ENCODE measurements around the gene CD37. TPM values are rescaled to one million over a fixed set of nuclear protein-coding genes. Genes with fewer than 3 reads are reported as not detected.
A peak's percentile ranks its signal among the peaks of the same experiment; 100 is the strongest.

The CD37 gene
- total and polyA plus RNA-seq, 10 of the 15 experiments (the other 5 are each of a cell fraction or from before 2014, with no cell fraction given), result 34.1 to 359 (median 108) TPM

DNA sequence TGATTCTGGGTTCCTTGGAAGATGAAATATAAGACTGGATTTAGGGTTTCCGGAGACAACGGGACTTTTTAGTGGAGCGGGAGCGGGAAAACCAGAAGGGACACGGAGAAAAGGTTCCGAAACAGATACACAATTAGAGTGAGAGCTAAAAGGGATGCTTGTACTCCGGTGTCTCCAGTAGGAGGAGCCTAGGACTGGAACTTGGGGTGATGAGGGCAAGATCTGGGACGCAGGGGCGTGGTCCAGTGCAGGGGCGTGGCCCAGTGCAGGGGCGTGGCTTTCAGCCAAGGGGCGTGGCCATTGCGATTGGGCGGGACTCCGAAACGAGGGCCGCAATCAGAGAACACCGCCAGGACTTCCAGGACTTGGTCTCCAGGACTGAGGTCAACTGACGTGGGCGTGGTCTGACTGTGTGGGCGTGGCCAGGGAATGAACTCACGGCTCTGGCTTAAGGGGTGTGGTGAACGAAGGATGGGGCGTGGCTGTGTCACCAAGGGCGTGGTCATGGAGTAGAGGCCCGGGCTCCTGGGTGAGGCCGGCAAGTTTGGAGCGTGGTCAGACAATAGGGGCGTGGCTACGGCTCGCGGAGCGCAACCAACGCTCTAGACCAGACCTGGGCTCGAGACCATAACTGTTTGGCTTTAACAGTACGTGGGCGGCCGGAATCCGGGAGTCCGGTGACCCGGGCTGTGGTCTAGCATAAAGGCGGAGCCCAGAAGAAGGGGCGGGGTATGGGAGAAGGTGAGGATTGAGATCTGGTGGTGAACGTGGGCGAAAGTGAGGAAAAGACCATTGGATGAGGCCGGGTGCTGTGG, 28.3 kb downstream of the CD37 start, which contains the start of gene DKKL1:
TSS of gene DKKL1 (plus strand) at position 610 of the 815 bp plus-strand sequence. CDS start at position 732, 122 bp downstream.
- ChIA-PET CTCF (no interaction called here), SMC1A (ENCODE audit: uncharacterized antibody, unreplicated experiment) (no interaction called here), POLR2A (no interaction called here), RAD21 (ENCODE audit: unreplicated experiment) (interaction anchor here (0.9 kb wide), 1 partner anchor 11 kb away, joined by 3 read pairs; no protein-coding TSS in a partner anchor)
- H3K9ac ChIP-seq (ENCODE audit: control insufficient read depth, insufficient read depth, low read length), result no peak within 1 kb of the TSS
- peak within 1 kb of the TSS; percentile 67 for H3K4me2 ChIP-seq (ENCODE audit: control insufficient read depth, insufficient read depth)
- H3K36me3 ChIP-seq (ENCODE audit: control insufficient read depth in 2 of 2, insufficient read depth in 2 of 2, low read length in 1 of 2), result no peaks in the 10 kb centered on the region
- intact Hi-C loops (cut with micrococcal nuclease; ENCODE audit: unreplicated experiment) (no loop called here), in situ Hi-C loops (cut with MboI) (no loop called here)
- H3K79me2 ChIP-seq (ENCODE audit: control insufficient read depth, insufficient read depth, low read length), result no peaks in the 10 kb centered on the region
- H3K9me3 ChIP-seq (replicated peaks; ENCODE audit: control insufficient read depth, insufficient read depth, low read length), result no peaks in the 10 kb centered on the region; the same call in 2 of the 3 replicates
- DNase-seq (ENCODE audit: low read depth, low spot score), result peak; percentile 33
- TF ChIP-seq SP1 (IDR thresholded peaks at IDR 0.05; ENCODE audit: low read depth, low read length) (peak; percentile 86), NFYB (IDR thresholded peaks at IDR 0.05; ENCODE audit: insufficient read depth, low read depth, low read length) (no peak), EZH2 (IDR thresholded peaks at IDR 0.05; ENCODE audit: borderline replicate concordance, control insufficient read depth, low read depth, low read length) (0 out of 2 replicates have a peak, but pooled peaks have one; percentile 44), ZNF207 (IDR thresholded peaks at IDR 0.05; ENCODE audit: borderline replicate concordance) (no peak), SRF (IDR thresholded peaks at IDR 0.05; ENCODE audit: low read depth in 2 of 2, low read length in 2 of 2) (no peak), GATAD2B (conservative IDR thresholded peaks at IDR 0.05; ENCODE audit: low read depth) (0 out of 2 replicates have a peak, but pooled peaks have one; percentile 26), MTA2 (IDR thresholded peaks at IDR 0.05; ENCODE audit: low read depth) (no peak), RUNX3 (IDR thresholded peaks at IDR 0.05; ENCODE audit: low read length) (no peak), CREB1 (IDR thresholded peaks at IDR 0.05; ENCODE audit: low read depth) (0 out of 2 replicates have a peak, but pooled peaks have one; percentile 29), POLR2AphosphoS5 (IDR thresholded peaks at IDR 0.05; ENCODE audit: low read length) (no peak)
- TF ChIP-seq, protein P1, sequence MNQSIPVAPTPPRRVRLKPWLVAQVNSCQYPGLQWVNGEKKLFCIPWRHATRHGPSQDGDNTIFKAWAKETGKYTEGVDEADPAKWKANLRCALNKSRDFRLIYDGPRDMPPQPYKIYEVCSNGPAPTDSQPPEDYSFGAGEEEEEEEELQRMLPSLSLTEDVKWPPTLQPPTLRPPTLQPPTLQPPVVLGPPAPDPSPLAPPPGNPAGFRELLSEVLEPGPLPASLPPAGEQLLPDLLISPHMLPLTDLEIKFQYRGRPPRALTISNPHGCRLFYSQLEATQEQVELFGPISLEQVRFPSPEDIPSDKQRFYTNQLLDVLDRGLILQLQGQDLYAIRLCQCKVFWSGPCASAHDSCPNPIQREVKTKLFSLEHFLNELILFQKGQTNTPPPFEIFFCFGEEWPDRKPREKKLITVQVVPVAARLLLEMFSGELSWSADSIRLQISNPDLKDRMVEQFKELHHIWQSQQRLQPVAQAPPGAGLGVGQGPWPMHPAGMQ (IDR thresholded peaks at IDR 0.05; ENCODE audit: borderline replicate concordance), result no peak
- no peaks in the 10 kb centered on the region for H4K20me1 ChIP-seq (ENCODE audit: control insufficient read depth, insufficient read depth)
- peak; percentile 18 for FAIRE-seq
- BruUV-seq (replicated peaks), result no TSS peak
- ATAC-seq, result peak; percentile 86
- H3K27me3 ChIP-seq (replicated peaks in 1 of 2; ENCODE audit: control insufficient read depth in 2 of 2, insufficient read depth in 2 of 2, low read length in 1 of 2), result peaks cover 12 to 15% of the 10 kb centered on the region in 2 experiments; a peak in 3 of 4 replicates
- peak within 1 kb of the TSS; percentile 33; the same call in 1 of the 2 replicates for H2AFZ ChIP-seq (ENCODE audit: control insufficient read depth, low read depth, low read length)
- 0 out of 2 replicates have a peak within 1 kb of the TSS, but pooled peaks have one; percentile 1 for H3K4me3 ChIP-seq
- 5% methylated on average over 45 of the region's 46 CpGs for WGBS (ENCODE audit: insufficient coverage, insufficient replicate concordance, low lambda C conversion rate, missing lambda C conversion rate)
- no peak within 1 kb of the TSS for H3K27ac ChIP-seq (ENCODE audit: control insufficient read depth, insufficient read depth)
- peaks cover 7% of the 10 kb centered on the region for H3K4me1 ChIP-seq (ENCODE audit: control insufficient read depth, insufficient read depth, low read length)

All from GM12878 (cell line).